Fibroblast of pulmonary artery (primary cell): ENCODE measurements around the gene SEMA4G.
A peak's percentile ranks its signal among the peaks of the same experiment; 100 is the strongest.

Experiments
- DNase-seq: peaks from one replicate; pipeline ENCODE4 v3.0.0-alpha.2; 2010; ENCODE audit warnings: low read depth
- H3K4me3 ChIP-seq: replicated peaks from 2 replicates; pipeline ENCODE4 v1.5.1; 2011; ENCODE audit warnings: low read depth, mild to moderate bottlenecking, control low read depth, low read length, moderate library complexity
- CTCF ChIP-seq: IDR thresholded peaks from 2 replicates; pipeline ENCODE4 v1.5.1; 2011; ENCODE audit warnings: mild to moderate bottlenecking, control low read depth, low read length, inconsistent platforms; ENCODE audit errors: missing control alignments

The SEMA4G gene

GRCh38 chr10:100982916-100983830 is 13.9 kb downstream of the SEMA4G start:
- no peak for TF ChIP-seq CTCF
- no peak for DNase-seq
- H3K4me3 ChIP-seq: no peak overlapping the region

- H3K4me3 ChIP-seq: no peak overlapping the region
- no peak for DNase-seq
- no peak for TF ChIP-seq CTCF
These were observed 14.8 kb downstream of the SEMA4G start for GRCh38 chr10:100983868-100984671.

GRCh38 chr10:100984672-100985177 is 15.4 kb downstream of the SEMA4G start:
- DNase-seq: no peak
- H3K4me3 ChIP-seq: no peak overlapping the region
- no peak for TF ChIP-seq CTCF

- DNase-seq: no peak
- H3K4me3 ChIP-seq: no peak overlapping the region
- TF ChIP-seq CTCF: no peak
These were observed 16.0 kb downstream of the SEMA4G start for GRCh38 chr10:100985336-100985735.

- H3K4me3 ChIP-seq: peak overlapping the region; percentile 98
- DNase-seq: no peak
- TF ChIP-seq CTCF: no peak
These were observed 17.3 kb downstream of the SEMA4G start for GRCh38 chr10:100986623-100986951.

GRCh38 chr10:100986952-100987684 is 17.8 kb downstream of the SEMA4G start, which contains the start of the genes MRPL43 and TWNK:
MRPL43 (minus strand) TSS chr10:100987497; CDS start chr10:100987443, 54 bp downstream.
TWNK (plus strand) TSS chr10:100987543; CDS start chr10:100988211, 668 bp downstream.
- no peak for TF ChIP-seq CTCF
- DNase-seq: peak; percentile 74
- peak within 1 kb of the TSS; percentile 98 for H3K4me3 ChIP-seq
